OCI-LY3 (cell line): ENCODE measurements around the gene ZDHHC13.

ENCODE experiments used
- CTCF ChIP-seq: fragments of 200-600, 300-600 bp; sonication (generic); IDR thresholded peaks from 2 replicates; pipeline ENCODE4 v1.5.1; 2014; ENCODE audit warnings: antibody characterized with exemption, low read length, low read depth
- EZH2phosphoT487 ChIP-seq: fragments of 200-600 bp; shearing (Covaris generic); IDR thresholded peaks from 2 replicates; pipeline ENCODE4 v1.6.1; 2018; ENCODE audit warnings: antibody characterized with exemption, mixed run types, low read depth

GRCh38 chr11:19220903-19221724, 104.1 kb downstream of the ZDHHC13 start:
- TF ChIP-seq CTCF (no peak), EZH2phosphoT487 (no peak)
